Body of pancreas (tissue), 4 donors: ENCODE measurements around the gene ADAMTSL4. TPM values are rescaled to one million over a fixed set of nuclear protein-coding genes. Genes with fewer than 3 reads are reported as not detected.

Experiments used
- ATAC-seq: fragments of 150-250 bp; one replicate; pipeline ENCODE4 v1.9.1; 2016
- DNase-seq, 4 donors: peaks; one replicate each; pipeline ENCODE4 v3.0.0-alpha.2; 2019
- H3K27ac ChIP-seq, 4 donors: fragments of 200-600 bp; sonication (generic); 1 replicate in 3 of 4; 2 replicates in 1 of 4; pipeline versions ENCODE4 v1.5.1 to v1.6.1; 2016 to 2019; ENCODE audit warnings: mild to moderate bottlenecking in 1 of 4, mixed read lengths in 1 of 4, moderate library complexity in 1 of 4
- H3K27me3 ChIP-seq, 2 donors: fragments of 200-600 bp; sonication (generic); one replicate each; pipeline ENCODE4 v1.6.0; 2016; ENCODE audit warnings: mild to moderate bottlenecking in 1 of 2
- H3K36me3 ChIP-seq, 2 donors: fragments of 200-600 bp; sonication (generic); replicated peaks in 1 of 2; 2 replicates each; pipeline ENCODE4 v1.5.1; 2016; ENCODE audit warnings: low read depth in 2 of 2; ENCODE audit not compliant: insufficient read depth in 1 of 2
- H3K4me1 ChIP-seq: fragments of 200-600 bp; sonication (generic); one replicate; pipeline ENCODE4 v1.6.0; 2016
- H3K4me3 ChIP-seq, 2 donors: fragments of 200-600 bp; sonication (generic); 1 replicate in 1 of 2; 2 replicates in 1 of 2; pipeline ENCODE4 v1.5.1; 2016 to 2019
- H3K9me3 ChIP-seq, 3 donors: fragments of 200-600 bp; sonication (generic); 1 replicate in 2 of 3; 2 replicates in 1 of 3; pipeline ENCODE4 v1.5.1; 2016
- CTCF ChIP-seq, 7 experiments: fragments of 450-650 bp in 4 of 7; fragments of 200-600 bp in 3 of 7; sonication (generic) in 3 of 7; IDR thresholded peaks; one replicate each; pipeline ENCODE4 v1.5.1; 2016 to 2019; ENCODE audit warnings: antibody characterized with exemption in 7 of 7
- POLR2A ChIP-seq, 3 donors: fragments of 450-650 bp; IDR thresholded peaks; one replicate each; pipeline ENCODE4 v1.6.1; 2016; ENCODE audit warnings: antibody characterized with exemption in 3 of 3, mild to moderate bottlenecking in 2 of 3
- WGBS, 2 donors: methylation state at CpG; one replicate each; pipeline ENCODE4 v1.1.5; 2017; 5-methylcytosine and 5-hydroxymethylcytosine counted together
- intact Hi-C: fragments of 100-400 bp; cut with DNase I; formaldehyde crosslinking; loops from one replicate; pipeline ENCODE4 v1.15.1; 2023
- total RNA-seq, 2 donors: library from RNA; depleted of rRNA; stranded (reverse); fragments of >200 nt; gene quantifications; one replicate each; pipeline ENCODE4 v1.1.0, GENCODE V29; 2016

Gene ADAMTSL4
- total RNA-seq: 1 to 10 TPM; 4.7 to 7.6 TPM

GRCh38 chr1:150548632-150549495 is at the start of gene ADAMTSL4:
Gene ADAMTSL4 (plus strand): TSS chr1:150549408. CDS start chr1:150552289, 2,881 bp downstream.
- Histone ChIP-seq H3K9me3 (no peaks in the 10 kb centered on the region), H3K27me3 (no peaks in the 10 kb centered on the region), H3K4me1 (peaks cover 29% of the 10 kb centered on the region), H3K36me3 (no peaks in the 10 kb centered on the region), H3K4me3 (peak within 1 kb of the TSS in 1 of 2 donors; percentile 39), H3K27ac (peak within 1 kb of the TSS; percentile 40 to 79 (median 60))
- intact Hi-C loops: no loop called here
- TF ChIP-seq CTCF (IDR thresholded peaks at IDR 0.05) (peak in 5 of 7 experiments; percentile 8 to 32 (median 14)), POLR2A (IDR thresholded peaks at IDR 0.05) (peak in 1 of 3 donors; percentile 17)
- DNase-seq (peak in 3 of 4 donors; percentile 67 to 72 (median 70)), ATAC-seq (peak; percentile 67)
- WGBS, 2 donors: 0% methylated on average over 60 of the region's 91 CpGs; no CpG with 5 or more reads in 1 of the 2 donors

GRCh38 chr1:150505431-150505830 is 43.8 kb upstream of the ADAMTSL4 start:
- TF ChIP-seq CTCF (IDR thresholded peaks at IDR 0.05) (no peak), POLR2A (IDR thresholded peaks at IDR 0.05) (no peak)
- H3K4me3 ChIP-seq: no peak overlapping the region
- H3K9me3 ChIP-seq: no peaks in the 10 kb centered on the region
- no peak for ATAC-seq
- H3K27me3 ChIP-seq: no peaks in the 10 kb centered on the region
- 70 to 81% methylated on average over 3 to 6 of the region's 6 CpGs for WGBS, 2 donors
- no peak for DNase-seq
- intact Hi-C loops: no loop called here
- H3K4me1 ChIP-seq: no peaks in the 10 kb centered on the region
- no peak overlapping the region for H3K27ac ChIP-seq
- peaks cover 0 to 8% of the 10 kb centered on the region in 2 donors for H3K36me3 ChIP-seq

- TF ChIP-seq CTCF (IDR thresholded peaks at IDR 0.05) (no peak), POLR2A (IDR thresholded peaks at IDR 0.05) (no peak)
- Histone ChIP-seq H3K9me3 (no peaks in the 10 kb centered on the region), H3K4me3 (no peak within 1 kb of the TSS), H3K4me1 (peaks cover 6% of the 10 kb centered on the region), H3K36me3 (peaks cover 0 to 8% of the 10 kb centered on the region in 2 donors), H3K27me3 (no peaks in the 10 kb centered on the region), H3K27ac (peak within 1 kb of the TSS in 1 of 4 donors; percentile 34)
- ATAC-seq: peak; percentile 32
- intact Hi-C loops: no loop called here
- WGBS, 2 donors: 58 to 70% methylated on average over 4 to 7 of the region's 7 CpGs
- peak in 1 of 4 donors; percentile 45 for DNase-seq
Measured at GRCh38 chr1:150507912-150508864, 41.0 kb upstream of the ADAMTSL4 start, which contains the start of gene ECM1. Gene ECM1 (plus strand): TSS chr1:150508109. CDS start chr1:150508210, 101 bp downstream.

- intact Hi-C loops: no loop called here
- Histone ChIP-seq H3K9me3 (no peaks in the 10 kb centered on the region), H3K4me3 (no peak overlapping the region), H3K4me1 (peaks cover 6% of the 10 kb centered on the region), H3K27ac (no peak overlapping the region), H3K36me3 (peaks cover 0 to 8% of the 10 kb centered on the region in 2 donors), H3K27me3 (no peaks in the 10 kb centered on the region)
- no peak for ATAC-seq
- 64 to 76% methylated on average over 4 of the region's 4 CpGs for WGBS, 2 donors
- DNase-seq: no peak
- no peak for TF ChIP-seq CTCF (IDR thresholded peaks at IDR 0.05)
- TF ChIP-seq POLR2A (IDR thresholded peaks at IDR 0.05): no peak
Measured at GRCh38 chr1:150508982-150509381, 40.2 kb upstream of the ADAMTSL4 start.
